Inflammatory macrophage treated with lipopolysaccharide for 1 hour (primary cell): Measurements from ENCODE around the gene GRIN3A.
A peak's percentile ranks its signal among the peaks of the same experiment; 100 is the strongest.
"Not testable (repeated sequence)": the region's sequence is repeated elsewhere in the genome, so short reads cannot be mapped to it uniquely, and the experiment has no call there.

Experiments
- DNase-seq, 2 donors: peaks; one replicate each; pipeline ENCODE4 v3.0.0-alpha.2; 2020 to 2022

The GRIN3A gene

GRCh38 chr9:101738566-101739183, at the start of gene GRIN3A:
TSS of gene GRIN3A (minus strand) at chr9:101738647. CDS start at chr9:101737979, 668 bp downstream.
- no peak for DNase-seq

GRCh38 chr9:101787891-101788290, 49.4 kb upstream of the GRIN3A start:
- DNase-seq, result no peak

- no peak for DNase-seq
Measured at GRCh38 chr9:101778332-101778731, 39.9 kb upstream of the GRIN3A start.

GRCh38 chr9:101764472-101764871, 26.0 kb upstream of the GRIN3A start:
- DNase-seq, result no peak

- DNase-seq, result no peak
Measured at GRCh38 chr9:101758304-101758930, 20.0 kb upstream of the GRIN3A start.

- no peak for DNase-seq
Measured at GRCh38 chr9:101753716-101754115, 15.3 kb upstream of the GRIN3A start.

GRCh38 chr9:101751895-101752294, 13.4 kb upstream of the GRIN3A start:
- DNase-seq, result no peak

GRCh38 chr9:101739311-101739710, 864 bp upstream of the GRIN3A start:
- DNase-seq, result no peak

- no peak for DNase-seq
Measured at GRCh38 chr9:101737705-101738565, 512 bp downstream of the GRIN3A start.

GRCh38 chr9:101737165-101737704, 1.2 kb downstream of the GRIN3A start:
- no peak for DNase-seq

- DNase-seq, result no peak
Measured at GRCh38 chr9:101736717-101737116, 1.7 kb downstream of the GRIN3A start.

GRCh38 chr9:101731429-101731828, 7.0 kb downstream of the GRIN3A start:
- no peak for DNase-seq

- DNase-seq, result peak in 1 of 2 donors; percentile 48
Measured at GRCh38 chr9:101727612-101728524, 10.6 kb downstream of the GRIN3A start.

GRCh38 chr9:101724271-101724670, 14.2 kb downstream of the GRIN3A start:
- DNase-seq, result not testable (repeated sequence)

- no peak for DNase-seq
Measured at GRCh38 chr9:101718192-101718591, 20.3 kb downstream of the GRIN3A start.

- no peak for DNase-seq
Measured at GRCh38 chr9:101716629-101717028, 21.8 kb downstream of the GRIN3A start.

- DNase-seq, result peak in 1 of 2 donors; percentile 47
Measured at GRCh38 chr9:101711330-101711941, 27.0 kb downstream of the GRIN3A start.

GRCh38 chr9:101708855-101709254, 29.6 kb downstream of the GRIN3A start:
- no peak for DNase-seq

- DNase-seq, result no peak
Measured at GRCh38 chr9:101707721-101708120, 30.7 kb downstream of the GRIN3A start.

- DNase-seq, result no peak
Measured at GRCh38 chr9:101706997-101707396, 31.4 kb downstream of the GRIN3A start.

GRCh38 chr9:101706261-101706798, 32.1 kb downstream of the GRIN3A start:
- DNase-seq, result no peak
